ENCODE results near the gene SLC4A4. TPM values are rescaled to one million over a fixed set of nuclear protein-coding genes. Genes with fewer than 3 reads are reported as not detected.

The SLC4A4 gene
- total RNA-seq, 1 experiment from 2014 or later, result 0.92 TPM

DNA sequence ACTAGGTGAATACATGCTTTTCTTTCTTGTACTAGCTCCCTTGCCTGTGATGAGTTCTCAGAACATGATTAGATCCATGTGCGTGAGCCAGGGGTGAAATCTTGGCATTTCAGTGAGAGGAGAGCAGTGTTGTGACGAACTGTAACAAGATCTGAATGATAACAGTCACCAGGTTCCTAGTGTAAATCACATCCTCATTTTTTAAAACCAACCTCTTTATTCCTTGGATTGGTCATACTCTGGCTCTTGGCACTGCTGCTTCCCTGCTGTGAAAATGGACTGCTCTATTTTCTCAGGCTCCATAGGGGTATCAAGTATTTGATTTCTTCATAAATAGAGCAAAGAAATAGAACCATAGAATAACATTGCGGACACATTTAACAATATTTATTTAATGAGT is 206.3 kb downstream of the SLC4A4 start:
- no peak overlapping the region for H3K27ac ChIP-seq (ENCODE audit: insufficient read length, low read depth, low read length)
- TF ChIP-seq, protein P1, sequence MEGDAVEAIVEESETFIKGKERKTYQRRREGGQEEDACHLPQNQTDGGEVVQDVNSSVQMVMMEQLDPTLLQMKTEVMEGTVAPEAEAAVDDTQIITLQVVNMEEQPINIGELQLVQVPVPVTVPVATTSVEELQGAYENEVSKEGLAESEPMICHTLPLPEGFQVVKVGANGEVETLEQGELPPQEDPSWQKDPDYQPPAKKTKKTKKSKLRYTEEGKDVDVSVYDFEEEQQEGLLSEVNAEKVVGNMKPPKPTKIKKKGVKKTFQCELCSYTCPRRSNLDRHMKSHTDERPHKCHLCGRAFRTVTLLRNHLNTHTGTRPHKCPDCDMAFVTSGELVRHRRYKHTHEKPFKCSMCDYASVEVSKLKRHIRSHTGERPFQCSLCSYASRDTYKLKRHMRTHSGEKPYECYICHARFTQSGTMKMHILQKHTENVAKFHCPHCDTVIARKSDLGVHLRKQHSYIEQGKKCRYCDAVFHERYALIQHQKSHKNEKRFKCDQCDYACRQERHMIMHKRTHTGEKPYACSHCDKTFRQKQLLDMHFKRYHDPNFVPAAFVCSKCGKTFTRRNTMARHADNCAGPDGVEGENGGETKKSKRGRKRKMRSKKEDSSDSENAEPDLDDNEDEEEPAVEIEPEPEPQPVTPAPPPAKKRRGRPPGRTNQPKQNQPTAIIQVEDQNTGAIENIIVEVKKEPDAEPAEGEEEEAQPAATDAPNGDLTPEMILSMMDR (conservative IDR thresholded peaks at IDR 0.05), result no peak

More for the DNA sequence above, 206.3 kb downstream of the SLC4A4 start:
- H3K9me3 Mint-ChIP-seq, result no peaks in the 10 kb centered on the region
- Histone ChIP-seq H3K79me2 (ENCODE audit: insufficient read depth, low read length) (no peaks in the 10 kb centered on the region), H4K5ac (ENCODE audit: insufficient read length, low read depth, low read length) (no peak overlapping the region), H3K23ac (ENCODE audit: insufficient read length, low read depth, low read length) (no peak overlapping the region), H2AK5ac (ENCODE audit: insufficient read length, low read length) (no peak overlapping the region), H3K27me3 (ENCODE audit: insufficient read depth, low read length) (no peaks in the 10 kb centered on the region), H3K79me1 (ENCODE audit: insufficient read depth, low read depth, low read length, poor library complexity, severe bottlenecking) (no peaks in the 10 kb centered on the region), H3T11ph (ENCODE audit: low read length) (no peak overlapping the region), H3K56ac (ENCODE audit: insufficient read length, low read depth, low read length) (no peak overlapping the region), H2BK12ac (ENCODE audit: insufficient read length, low read depth, low read length) (no peak overlapping the region), H2BK20ac (ENCODE audit: low read depth, low read length, poor library complexity, severe bottlenecking) (no peak overlapping the region), H3K14ac (ENCODE audit: insufficient read depth, low read length) (no peak overlapping the region), H3K9ac (ENCODE audit: extremely low read depth, insufficient read length, low read length) (no peak overlapping the region), H4K8ac (replicated peaks; ENCODE audit: insufficient read length, low read depth, low read length) (no peak overlapping the region), H3K4ac (ENCODE audit: low read depth, low read length) (no peak overlapping the region), H3K23me2 (ENCODE audit: insufficient read length, low read depth, low read length, poor library complexity, severe bottlenecking) (no peaks in the 10 kb centered on the region), H3K18ac (ENCODE audit: insufficient read length, low read depth, low read length) (no peak overlapping the region), H2BK15ac (ENCODE audit: low read depth, low read length) (no peak overlapping the region), H4K20me1 (ENCODE audit: control insufficient read depth, insufficient read depth, insufficient read length) (no peaks in the 10 kb centered on the region), H4K91ac (ENCODE audit: insufficient read length, low read depth, low read length) (no peak overlapping the region), H3K4me1 (ENCODE audit: insufficient read depth, low read length) (no peaks in the 10 kb centered on the region; the same call in 1 of the 2 replicates), H3K4me2 (ENCODE audit: insufficient read depth, insufficient read length, low read length) (no peak overlapping the region), H3K9me3 (ENCODE audit: control insufficient read depth, low read depth, low read length) (no peaks in the 10 kb centered on the region), H2BK120ac (ENCODE audit: low read depth, low read length, poor library complexity, severe bottlenecking) (no peak overlapping the region), H2AFZ (ENCODE audit: low read length) (no peak overlapping the region), H2BK5ac (ENCODE audit: insufficient read length, low read length) (no peak overlapping the region)
- H3K4me3 Mint-ChIP-seq, result no peak overlapping the region
- DNase-seq, result no peak
- no peak overlapping the region for H3K27ac Mint-ChIP-seq
- no CpG with 5 or more reads among the region's 3 CpGs for WGBS (ENCODE audit: extremely low coverage, insufficient read length, low lambda C conversion rate)
- no peaks in the 10 kb centered on the region for H3K27me3 Mint-ChIP-seq (ENCODE audit: low read depth)
- peaks cover 11 to 12% of the 10 kb centered on the region in 2 experiments for H3K4me1 Mint-ChIP-seq
- H3K36me3 Mint-ChIP-seq (ENCODE audit: insufficient read depth in 1 of 3, low read depth in 3 of 3), result no peaks in the 10 kb centered on the region

Data from H9 (cell line).